ENCODE results near the gene ZNF609. TPM values are rescaled to one million over a fixed set of nuclear protein-coding genes. Genes with fewer than 3 reads are reported as not detected.

Gene ZNF609
- total RNA-seq, 4 donors from 2014 or later = 19.4 to 30.5 (median 21.1) TPM

GRCh38 chr15:64706011-64706911, 245.9 kb downstream of the ZNF609 start:
- WGBS, 2 donors = 89% methylated on average over 10 of the region's 10 CpGs
- intact Hi-C loops (cut with DNase I; ENCODE audit: low total_unique reads) = no loop called here
- H3K4me3 ChIP-seq (ENCODE audit: low read depth, poor library complexity, severe bottlenecking) = no peak overlapping the region
- TF ChIP-seq POLR2A (IDR thresholded peaks at IDR 0.05) (no peak), CTCF (IDR thresholded peaks at IDR 0.05) (no peak)
- no peak for DNase-seq (ENCODE audit: low spot score in 2 of 2)

- no peak overlapping the region for H3K4me3 ChIP-seq (ENCODE audit: low read depth, poor library complexity, severe bottlenecking)
- DNase-seq (ENCODE audit: low spot score in 2 of 2) = no peak
- TF ChIP-seq CTCF (IDR thresholded peaks at IDR 0.05) (no peak), POLR2A (IDR thresholded peaks at IDR 0.05) (no peak)
- intact Hi-C loops (cut with DNase I; ENCODE audit: low total_unique reads) = no loop called here
- 89 to 93% methylated on average over 7 of the region's 7 CpGs for WGBS, 2 donors
These were observed 250.5 kb downstream of the ZNF609 start for GRCh38 chr15:64710676-64711428.

- no peak overlapping the region for H3K4me3 ChIP-seq (ENCODE audit: low read depth, poor library complexity, severe bottlenecking)
- no peak for DNase-seq (ENCODE audit: low spot score in 2 of 2)
- WGBS, 2 donors = 78 to 81% methylated on average over 2 of the region's 2 CpGs
- intact Hi-C loops (cut with DNase I; ENCODE audit: low total_unique reads) = no loop called here
- TF ChIP-seq POLR2A (IDR thresholded peaks at IDR 0.05) (no peak), CTCF (IDR thresholded peaks at IDR 0.05) (no peak)
These were observed 252.0 kb downstream of the ZNF609 start for GRCh38 chr15:64712353-64712752.

GRCh38 chr15:64713592-64713991, 253.2 kb downstream of the ZNF609 start:
- WGBS, 2 donors = 87 to 88% methylated on average over 6 of the region's 6 CpGs
- no peak for TF ChIP-seq POLR2A (IDR thresholded peaks at IDR 0.05)
- TF ChIP-seq CTCF (IDR thresholded peaks at IDR 0.05) = no peak
- DNase-seq (ENCODE audit: low spot score in 2 of 2) = no peak
- no peak overlapping the region for H3K4me3 ChIP-seq (ENCODE audit: low read depth, poor library complexity, severe bottlenecking)
- intact Hi-C loops (cut with DNase I; ENCODE audit: low total_unique reads) = no loop called here

- intact Hi-C loops (cut with DNase I; ENCODE audit: low total_unique reads) = no loop called here
- WGBS, 2 donors = 83 to 90% methylated on average over 2 of the region's 2 CpGs
- no peak overlapping the region for H3K4me3 ChIP-seq (ENCODE audit: low read depth, poor library complexity, severe bottlenecking)
- no peak for DNase-seq (ENCODE audit: low spot score in 2 of 2)
- TF ChIP-seq POLR2A (IDR thresholded peaks at IDR 0.05) (no peak), CTCF (IDR thresholded peaks at IDR 0.05) (no peak)
These were observed 256.1 kb downstream of the ZNF609 start for GRCh38 chr15:64716452-64716851.

Measured in lower leg skin (tissue), 4 donors.